ENCODE data around the gene DHRS7B. TPM values are rescaled to one million over a fixed set of nuclear protein-coding genes. Genes with fewer than 3 reads are reported as not detected.

DHRS7B gene
- total RNA-seq, 6 experiments from 2014 or later: 10.1 to 34.2 (median 14.8) TPM

DNA sequence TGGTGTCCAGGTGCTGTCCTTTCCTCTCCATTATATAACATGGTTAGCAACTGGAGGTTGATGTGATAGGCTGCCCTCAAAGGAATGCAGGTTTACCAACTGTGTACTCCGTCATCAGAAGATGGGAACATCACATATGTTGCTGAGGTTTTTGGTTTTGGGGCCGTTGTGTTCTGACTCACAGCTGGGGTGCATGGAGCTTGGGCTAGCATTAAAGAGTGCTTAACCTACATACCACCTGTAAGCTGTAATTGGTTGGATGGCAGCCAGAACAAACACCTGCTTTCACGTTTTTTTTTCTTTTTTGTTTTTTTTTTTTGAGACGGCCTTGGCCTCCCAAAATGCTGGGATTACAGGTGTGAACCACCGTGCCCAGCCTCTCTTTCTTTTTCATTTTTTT lies 66.3 kb downstream of the DHRS7B start:
- peaks cover 0 to 12% (median 6%) of the 10 kb centered on the region in 4 donors for H3K36me3 ChIP-seq
- ATAC-seq: no peak
- intact Hi-C loops (cut with DNase I): no loop called here
- 69% methylated on average over 3 of the region's 5 CpGs for WGBS (ENCODE audit: insufficient coverage, low coverage, low lambda C conversion rate, missing lambda C conversion rate)
- no peak overlapping the region for H3K4me3 ChIP-seq
- H3K27ac ChIP-seq: no peak overlapping the region
- H3K27me3 ChIP-seq: no peaks in the 10 kb centered on the region
- TF ChIP-seq, protein P1, sequence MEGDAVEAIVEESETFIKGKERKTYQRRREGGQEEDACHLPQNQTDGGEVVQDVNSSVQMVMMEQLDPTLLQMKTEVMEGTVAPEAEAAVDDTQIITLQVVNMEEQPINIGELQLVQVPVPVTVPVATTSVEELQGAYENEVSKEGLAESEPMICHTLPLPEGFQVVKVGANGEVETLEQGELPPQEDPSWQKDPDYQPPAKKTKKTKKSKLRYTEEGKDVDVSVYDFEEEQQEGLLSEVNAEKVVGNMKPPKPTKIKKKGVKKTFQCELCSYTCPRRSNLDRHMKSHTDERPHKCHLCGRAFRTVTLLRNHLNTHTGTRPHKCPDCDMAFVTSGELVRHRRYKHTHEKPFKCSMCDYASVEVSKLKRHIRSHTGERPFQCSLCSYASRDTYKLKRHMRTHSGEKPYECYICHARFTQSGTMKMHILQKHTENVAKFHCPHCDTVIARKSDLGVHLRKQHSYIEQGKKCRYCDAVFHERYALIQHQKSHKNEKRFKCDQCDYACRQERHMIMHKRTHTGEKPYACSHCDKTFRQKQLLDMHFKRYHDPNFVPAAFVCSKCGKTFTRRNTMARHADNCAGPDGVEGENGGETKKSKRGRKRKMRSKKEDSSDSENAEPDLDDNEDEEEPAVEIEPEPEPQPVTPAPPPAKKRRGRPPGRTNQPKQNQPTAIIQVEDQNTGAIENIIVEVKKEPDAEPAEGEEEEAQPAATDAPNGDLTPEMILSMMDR (IDR thresholded peaks at IDR 0.05): no peak
- no peak for TF ChIP-seq POLR2A (IDR thresholded peaks at IDR 0.05)
- no peaks in the 10 kb centered on the region for H3K4me1 ChIP-seq
- H3K9me3 ChIP-seq: no peaks in the 10 kb centered on the region
- DNase-seq: no peak

DNA sequence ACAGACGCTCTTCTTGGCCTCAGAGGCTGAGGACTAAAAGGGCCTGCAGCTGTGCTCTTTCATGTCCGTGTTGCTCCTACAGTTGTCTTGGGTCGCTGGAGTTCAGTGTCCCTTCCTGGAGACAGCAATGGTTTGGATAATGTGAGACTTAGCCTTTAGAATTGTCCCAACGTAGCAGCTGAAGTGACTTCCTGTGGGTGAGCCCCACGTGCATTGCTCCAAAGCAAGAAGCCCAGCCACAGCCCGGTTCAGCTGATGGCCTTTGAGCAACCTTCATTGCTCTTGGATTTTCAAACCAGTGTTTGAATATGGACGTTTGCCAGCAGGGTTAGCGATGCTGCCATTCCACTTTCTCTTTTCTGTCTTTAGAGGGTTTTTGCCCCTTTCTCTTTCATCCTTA lies 67.5 kb downstream of the DHRS7B start:
- Histone ChIP-seq H3K9me3 (no peaks in the 10 kb centered on the region), H3K27ac (peak overlapping the region in 1 of 3 donors; percentile 6), H3K4me3 (no peak overlapping the region), H3K27me3 (no peaks in the 10 kb centered on the region), H3K4me1 (no peaks in the 10 kb centered on the region), H3K36me3 (peaks cover 0 to 17% (median 9%) of the 10 kb centered on the region in 4 donors)
- WGBS (ENCODE audit: insufficient coverage, low coverage, low lambda C conversion rate, missing lambda C conversion rate): 49% methylated on average over 4 of the region's 8 CpGs
- intact Hi-C loops (cut with DNase I): no loop called here
- no peak for TF ChIP-seq POLR2A (IDR thresholded peaks at IDR 0.05)
- TF ChIP-seq, protein P1 (IDR thresholded peaks at IDR 0.05): no peak
- DNase-seq: no peak
- peak; percentile 46 to 60 (median 52) for ATAC-seq

DNA sequence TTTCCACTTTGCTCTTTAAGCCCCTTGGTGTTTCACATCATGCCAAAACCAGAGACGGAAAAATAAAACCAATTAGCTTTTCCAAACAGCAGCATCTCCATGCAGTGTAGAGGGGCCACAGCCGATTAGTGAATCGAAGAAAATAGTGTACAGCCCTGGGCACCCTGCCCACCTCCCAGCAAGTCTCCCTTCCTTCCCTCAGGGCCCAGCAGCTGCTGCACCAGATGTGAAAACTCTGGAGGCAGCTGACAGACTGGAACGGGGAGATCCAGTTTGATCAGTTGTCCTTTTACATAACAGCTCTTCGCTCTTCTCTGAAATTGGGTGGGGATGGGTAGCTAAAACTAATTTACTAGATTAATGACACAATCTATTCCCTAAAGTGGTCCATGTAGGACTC lies 67.9 kb downstream of the DHRS7B start:
- DNase-seq (no peak), ATAC-seq (no peak)
- WGBS (ENCODE audit: insufficient coverage, low coverage, low lambda C conversion rate, missing lambda C conversion rate): 79% methylated on average over 5 of the region's 5 CpGs

DNA sequence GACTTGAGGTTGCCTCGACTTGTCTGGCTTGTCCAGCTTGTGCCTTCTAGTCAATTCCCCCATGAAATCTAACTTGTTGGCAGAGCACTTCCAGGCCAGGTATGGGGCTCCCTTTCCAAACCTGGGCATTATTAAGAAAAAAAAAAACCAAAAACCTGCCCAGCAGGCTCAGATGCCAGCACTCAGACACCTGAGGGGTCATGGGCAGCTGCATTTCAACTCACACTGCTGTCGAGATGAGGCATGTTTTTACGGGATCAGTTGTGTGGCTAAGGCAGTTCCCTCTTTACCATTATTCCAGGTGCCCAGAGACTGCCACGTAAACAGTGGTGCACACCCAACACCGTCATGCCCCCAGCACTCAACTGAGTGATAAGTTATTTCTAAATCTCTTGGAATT lies 69.4 kb downstream of the DHRS7B start:
- DNase-seq (no peak), ATAC-seq (no peak)
- Histone ChIP-seq H3K9me3 (no peaks in the 10 kb centered on the region), H3K27me3 (no peaks in the 10 kb centered on the region), H3K4me1 (no peaks in the 10 kb centered on the region), H3K36me3 (peaks cover 0 to 17% (median 9%) of the 10 kb centered on the region in 4 donors), H3K4me3 (no peak overlapping the region), H3K27ac (no peak overlapping the region)
- intact Hi-C loops (cut with DNase I): no loop called here
- TF ChIP-seq, protein P1 (IDR thresholded peaks at IDR 0.05): no peak
- no peak for TF ChIP-seq POLR2A (IDR thresholded peaks at IDR 0.05)
- WGBS (ENCODE audit: insufficient coverage, low coverage, low lambda C conversion rate, missing lambda C conversion rate): 33% methylated on average over 1 of the region's 5 CpGs

More for the DNA sequence above, 67.9 kb downstream of the DHRS7B start:
- intact Hi-C loops (cut with DNase I): no loop called here
- Histone ChIP-seq H3K36me3 (peaks cover 0 to 17% (median 9%) of the 10 kb centered on the region in 4 donors), H3K4me1 (no peaks in the 10 kb centered on the region), H3K4me3 (no peak overlapping the region), H3K27ac (no peak overlapping the region), H3K27me3 (no peaks in the 10 kb centered on the region), H3K9me3 (no peaks in the 10 kb centered on the region)
- no peak for TF ChIP-seq POLR2A (IDR thresholded peaks at IDR 0.05)
- TF ChIP-seq, protein P1 (IDR thresholded peaks at IDR 0.05): no peak

DNA sequence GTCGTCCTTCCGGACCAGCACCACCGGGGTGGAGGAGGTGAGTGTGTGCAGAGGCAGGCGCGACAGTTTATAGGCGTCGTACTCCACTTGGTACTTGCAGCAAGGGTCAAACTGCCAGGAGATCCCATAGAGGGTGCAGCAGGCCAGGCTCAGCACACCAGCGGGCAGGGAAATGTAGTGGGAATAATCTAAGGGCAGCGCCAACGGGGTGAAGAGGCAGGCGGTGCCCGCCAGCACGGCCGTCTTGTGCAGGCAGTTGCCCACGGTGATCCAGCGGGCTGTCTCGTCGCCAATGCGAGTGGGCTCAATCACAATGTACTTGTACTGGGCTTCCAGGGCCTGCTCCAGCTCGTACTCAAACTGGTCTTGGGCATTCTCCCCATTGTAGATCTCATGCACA lies 71.6 kb downstream of the DHRS7B start:
- DNase-seq (no peak), ATAC-seq (no peak)
- WGBS (ENCODE audit: insufficient coverage, low coverage, low lambda C conversion rate, missing lambda C conversion rate): 100% methylated on average over 4 of the region's 20 CpGs
- Histone ChIP-seq H3K36me3 (peaks cover 0 to 17% (median 9%) of the 10 kb centered on the region in 4 donors), H3K27ac (no peak overlapping the region), H3K9me3 (no peaks in the 10 kb centered on the region), H3K4me1 (no peaks in the 10 kb centered on the region), H3K27me3 (no peaks in the 10 kb centered on the region), H3K4me3 (no peak overlapping the region)
- intact Hi-C loops (cut with DNase I): no loop called here
- TF ChIP-seq POLR2A (IDR thresholded peaks at IDR 0.05): no peak
- TF ChIP-seq, protein P1 (IDR thresholded peaks at IDR 0.05): no peak

All from right lobe of liver (tissue), 6 donors.